Measurements from ENCODE around the gene ARSG. TPM values are rescaled to one million over a fixed set of nuclear protein-coding genes. Genes with fewer than 3 reads are reported as not detected.

ARSG gene
- total and polyA plus RNA-seq, 12 donors = 0.95 to 6.2 (median 3.5) TPM

- no peak for TF ChIP-seq CTCF (IDR thresholded peaks at IDR 0.05)
- Histone ChIP-seq H3K27me3 (no peaks in the 10 kb centered on the region), H3K4me3 (no peak overlapping the region), H3K4me1 (peaks cover 3 to 59% (median 39%) of the 10 kb centered on the region in 9 donors), H3K27ac (peak overlapping the region in 5 of 10 donors; percentile 31 to 65 (median 48)), H3K36me3 (peaks cover 0 to 83% (median 61%) of the 10 kb centered on the region in 9 donors), H3K9me3 (no peaks in the 10 kb centered on the region)
- ATAC-seq = no peak
- DNase-seq = no peak
- intact Hi-C loops (cut with DNase I) = loop anchor here in 5 of 10 donors (5.0 to 10.0 kb wide), 3 partner anchors 79 to 169 kb away; no protein-coding TSS in a partner anchor
- WGBS, 2 donors = 77% methylated on average over 12 of the region's 12 CpGs
These were observed 142.7 kb downstream of the ARSG start for GRCh38 chr17:68433911-68434508.

GRCh38 chr17:68435361-68435760, 144.1 kb downstream of the ARSG start:
- H3K27ac ChIP-seq = peak overlapping the region in 3 of 10 donors; percentile 72 to 78 (median 73)
- H3K36me3 ChIP-seq = peaks cover 0 to 82% (median 48%) of the 10 kb centered on the region in 9 donors
- intact Hi-C loops (cut with DNase I) = loop anchor here in 8 of 10 donors (5.0 to 10.0 kb wide), 3 partner anchors 81 to 173 kb away; no protein-coding TSS in a partner anchor
- ATAC-seq (no peak), DNase-seq (no peak)
- no peak overlapping the region for H3K4me3 ChIP-seq
- peaks cover 3 to 72% (median 51%) of the 10 kb centered on the region in 9 donors for H3K4me1 ChIP-seq
- no peak for TF ChIP-seq CTCF (IDR thresholded peaks at IDR 0.05)
- H3K27me3 ChIP-seq = no peaks in the 10 kb centered on the region
- H3K9me3 ChIP-seq = no peaks in the 10 kb centered on the region
- 93 to 94% methylated on average over 6 of the region's 6 CpGs for WGBS, 2 donors

GRCh38 chr17:68435876-68436842, 144.9 kb downstream of the ARSG start:
- no peaks in the 10 kb centered on the region for H3K27me3 ChIP-seq
- H3K9me3 ChIP-seq = no peaks in the 10 kb centered on the region
- peak; percentile 84 to 95 (median 88) for TF ChIP-seq CTCF (IDR thresholded peaks at IDR 0.05)
- intact Hi-C loops (cut with DNase I) = loop anchor here in 9 of 10 donors (2.0 to 10.0 kb wide), 4 partner anchors 81 to 174 kb away; no protein-coding TSS in a partner anchor
- peaks cover 0 to 81% (median 40%) of the 10 kb centered on the region in 9 donors for H3K36me3 ChIP-seq
- peak overlapping the region in 7 of 10 donors; percentile 35 to 90 (median 72) for H3K27ac ChIP-seq
- ATAC-seq (peak; percentile 43 to 77 (median 66)), DNase-seq (peak; percentile 58 to 83)
- H3K4me1 ChIP-seq = peaks cover 3 to 80% (median 59%) of the 10 kb centered on the region in 9 donors
- no peak overlapping the region for H3K4me3 ChIP-seq
- WGBS, 2 donors = 53 to 55% methylated on average over 20 of the region's 20 CpGs
